H9 (cell line): ENCODE data around the gene HNMT. TPM values are rescaled to one million over a fixed set of nuclear protein-coding genes. Genes with fewer than 3 reads are reported as not detected.

Experiments
- DNase-seq: peaks from one replicate; pipeline ENCODE4 v3.0.0-alpha.2; 2017
- H2AFZ ChIP-seq: one replicate; pipeline ENCODE4 v1.6.1; 2013; ENCODE audit warnings: mild to moderate bottlenecking, low read length, control low read depth, moderate library complexity
- H2AK5ac ChIP-seq: 2 replicates; pipeline ENCODE4 v1.6.1; 2013; ENCODE audit warnings: low read length, control low read depth, mixed read lengths; ENCODE audit not compliant: insufficient read length
- H2BK120ac ChIP-seq: one replicate; pipeline ENCODE4 v1.6.1; 2013; ENCODE audit warnings: low read depth, mild to moderate bottlenecking, low read length, control low read depth, inconsistent platforms; ENCODE audit not compliant: poor library complexity, severe bottlenecking
- H2BK12ac ChIP-seq: 2 replicates; pipeline ENCODE4 v1.6.1; 2013; ENCODE audit warnings: low read length, control low read depth, mixed read lengths, low read depth; ENCODE audit not compliant: insufficient read length
- H2BK15ac ChIP-seq: 2 replicates; pipeline ENCODE4 v1.6.1; 2013; ENCODE audit warnings: low read depth, low read length, control low read depth
- H2BK20ac ChIP-seq: one replicate; pipeline ENCODE4 v1.6.1; 2013; ENCODE audit warnings: low read depth, mild to moderate bottlenecking, low read length, control low read depth, inconsistent platforms; ENCODE audit not compliant: poor library complexity, severe bottlenecking
- H2BK5ac ChIP-seq: 2 replicates; pipeline ENCODE4 v1.6.1; 2013; ENCODE audit warnings: low read length, control low read depth, mixed read lengths; ENCODE audit not compliant: insufficient read length
- H3K14ac ChIP-seq: 2 replicates; pipeline ENCODE4 v1.6.1; 2013; ENCODE audit warnings: low read length, control low read depth; ENCODE audit not compliant: insufficient read depth
- H3K18ac ChIP-seq: 2 replicates; pipeline ENCODE4 v1.6.1; 2013; ENCODE audit warnings: low read depth, mild to moderate bottlenecking, mixed read lengths, low read length, control low read depth; ENCODE audit not compliant: insufficient read length
- H3K23ac ChIP-seq: 2 replicates; pipeline ENCODE4 v1.6.1; 2013; ENCODE audit warnings: low read length, control low read depth, mixed read lengths, low read depth; ENCODE audit not compliant: insufficient read length
- H3K23me2 ChIP-seq: 2 replicates; pipeline ENCODE4 v1.6.1; 2013; ENCODE audit warnings: low read depth, mild to moderate bottlenecking, mixed read lengths, low read length, control low read depth; ENCODE audit not compliant: insufficient read length, poor library complexity, severe bottlenecking
- H3K27ac ChIP-seq: 2 replicates; pipeline ENCODE4 v1.5.1; 2013; ENCODE audit warnings: low read length, control low read depth, mixed read lengths, low read depth; ENCODE audit not compliant: insufficient read length
- H3K27me3 ChIP-seq: 2 replicates; pipeline ENCODE4 v1.6.1; 2013; ENCODE audit warnings: low read length, control low read depth, inconsistent platforms; ENCODE audit not compliant: insufficient read depth
- H3K4ac ChIP-seq: 2 replicates; pipeline ENCODE4 v1.6.1; 2013; ENCODE audit warnings: low read depth, mild to moderate bottlenecking, control low read depth, inconsistent platforms, low read length, moderate library complexity
- H3K4me1 ChIP-seq: 2 replicates; pipeline ENCODE4 v1.6.1; 2013; ENCODE audit warnings: low read length, control low read depth, inconsistent platforms; ENCODE audit not compliant: insufficient read depth
- H3K4me2 ChIP-seq: 2 replicates; pipeline ENCODE4 v1.6.1; 2013; ENCODE audit warnings: low read length, control low read depth, mixed read lengths; ENCODE audit not compliant: insufficient read length, insufficient read depth
- H3K56ac ChIP-seq: 2 replicates; pipeline ENCODE4 v1.6.1; 2013; ENCODE audit warnings: low read depth, mild to moderate bottlenecking, mixed read lengths, low read length, control low read depth; ENCODE audit not compliant: insufficient read length
- H3K79me1 ChIP-seq: 2 replicates; pipeline ENCODE4 v1.6.1; 2013; ENCODE audit warnings: low read depth, mild to moderate bottlenecking, moderate library complexity, low read length, control low read depth, inconsistent platforms; ENCODE audit not compliant: insufficient read depth, poor library complexity, severe bottlenecking
- H3K79me2 ChIP-seq: 2 replicates; pipeline ENCODE4 v1.6.1; 2013; ENCODE audit warnings: low read length, control low read depth, inconsistent platforms; ENCODE audit not compliant: insufficient read depth
- H3K9ac ChIP-seq: 2 replicates; pipeline ENCODE4 v1.6.1; 2013; ENCODE audit warnings: low read length, control low read depth, mixed read lengths; ENCODE audit not compliant: insufficient read length; ENCODE audit errors: extremely low read depth
- H3K9me3 ChIP-seq: one replicate; pipeline ENCODE4 v1.6.1; 2013; ENCODE audit warnings: low read depth, low read length, inconsistent platforms; ENCODE audit not compliant: control insufficient read depth
- H3T11ph ChIP-seq: one replicate; pipeline ENCODE4 v1.6.1; 2013; ENCODE audit warnings: mild to moderate bottlenecking, low read length, control low read depth, inconsistent platforms
- H4K20me1 ChIP-seq: one replicate; pipeline ENCODE4 v1.6.1; 2013; ENCODE audit not compliant: control insufficient read depth, insufficient read length, insufficient read depth
- H4K5ac ChIP-seq: 2 replicates; pipeline ENCODE4 v1.6.1; 2013; ENCODE audit warnings: low read depth, mild to moderate bottlenecking, mixed read lengths, low read length, control low read depth; ENCODE audit not compliant: insufficient read length
- H4K8ac ChIP-seq: replicated peaks from 2 replicates; pipeline ENCODE4 v1.6.1; 2013; ENCODE audit warnings: low read length, control low read depth, mixed read lengths, low read depth; ENCODE audit not compliant: insufficient read length
- H4K91ac ChIP-seq: 2 replicates; pipeline ENCODE4 v1.6.1; 2013; ENCODE audit warnings: low read depth, mild to moderate bottlenecking, moderate library complexity, mixed read lengths, low read length, control low read depth; ENCODE audit not compliant: insufficient read length
- H3K27ac Mint-ChIP-seq, 3 experiments: 2 replicates in 2 of 3; 3 replicates in 1 of 3; pipeline ENCODE4 v1.8.0; 2020 to 2021; ENCODE audit warnings: mixed read lengths in 3 of 3, mild to moderate bottlenecking in 1 of 3, moderate library complexity in 1 of 3
- H3K27me3 Mint-ChIP-seq: 2 replicates; pipeline ENCODE4 v1.8.0; 2021; ENCODE audit warnings: low read depth, mild to moderate bottlenecking, moderate library complexity, mixed read lengths
- H3K36me3 Mint-ChIP-seq, 3 experiments: 2 replicates in 2 of 3; 3 replicates in 1 of 3; pipeline ENCODE4 v1.8.0; 2020 to 2021; ENCODE audit warnings: low read depth in 3 of 3, mixed read lengths in 3 of 3; ENCODE audit not compliant: insufficient read depth in 1 of 3
- H3K4me1 Mint-ChIP-seq, 2 experiments: 2 replicates each; pipeline ENCODE4 v1.8.0; 2020; ENCODE audit warnings: mixed read lengths in 2 of 2
- H3K4me3 Mint-ChIP-seq, 2 experiments: 2 replicates in 1 of 2; 3 replicates in 1 of 2; pipeline ENCODE4 v1.8.0; 2020 to 2021; ENCODE audit warnings: mild to moderate bottlenecking in 2 of 2, mixed read lengths in 2 of 2, moderate library complexity in 1 of 2
- H3K9me3 Mint-ChIP-seq, 2 experiments: 2 replicates in 1 of 2; 3 replicates in 1 of 2; pipeline ENCODE4 v1.8.0; 2020; ENCODE audit warnings: mild to moderate bottlenecking in 2 of 2, mixed read lengths in 2 of 2, moderate library complexity in 1 of 2
- CTCF ChIP-seq: fragments of 200-600 bp; sonication (generic); conservative IDR thresholded peaks from 3 replicates; pipeline ENCODE4 v1.8.0; 2021; ENCODE audit warnings: antibody characterized with exemption, mild to moderate bottlenecking
- WGBS: extraction: QIAGEN DNeasy Blood & Tissue Kit; methylation state at CpG from one replicate; pipeline ENCODE4 v1.1.7; 2013; ENCODE audit warnings: missing lambda C conversion rate, low lambda C conversion rate, mixed read lengths; ENCODE audit not compliant: insufficient read length; ENCODE audit errors: extremely low coverage; 5-methylcytosine and 5-hydroxymethylcytosine counted together
- total RNA-seq: library from RNA; stranded (reverse); gene quantifications from 2 replicates; pipeline ENCODE4 v1.2.1, GENCODE V29; 2021

Gene HNMT
- total RNA-seq, 1 experiment from 2014 or later, result 1.3 TPM

- H3K4me3 Mint-ChIP-seq, result no peak overlapping the region
- WGBS, result no CpG with 5 or more reads among the region's 3 CpGs
Measured at GRCh38 chr2:138016351-138017087, 52.2 kb downstream of the HNMT start.

More at GRCh38 chr2:138016351-138017087, 52.2 kb downstream of the HNMT start:
- no peak overlapping the region for H3K27ac Mint-ChIP-seq
- H2BK15ac ChIP-seq, result no peak overlapping the region
- H3K23ac ChIP-seq, result no peak overlapping the region
- no peaks in the 10 kb centered on the region for H3K27me3 ChIP-seq
- no peak overlapping the region for H4K91ac ChIP-seq
- H2BK12ac ChIP-seq, result no peak overlapping the region
- H3K9me3 ChIP-seq, result no peaks in the 10 kb centered on the region
- H3K79me2 ChIP-seq, result no peaks in the 10 kb centered on the region
- H3K23me2 ChIP-seq, result no peaks in the 10 kb centered on the region
- H3T11ph ChIP-seq, result no peak overlapping the region
- H3K27me3 Mint-ChIP-seq, result no peaks in the 10 kb centered on the region
- no peaks in the 10 kb centered on the region for H3K79me1 ChIP-seq
- H2BK120ac ChIP-seq, result no peak overlapping the region
- no peak overlapping the region for H2BK5ac ChIP-seq
- no peaks in the 10 kb centered on the region for H4K20me1 ChIP-seq
- no peak overlapping the region for H4K5ac ChIP-seq
- H3K9ac ChIP-seq, result no peak overlapping the region
- no peak overlapping the region for H2BK20ac ChIP-seq
- DNase-seq, result no peak
- no peak overlapping the region for H2AFZ ChIP-seq
- H3K4me1 Mint-ChIP-seq, result 0 out of 4 replicates have a peak, but pooled peaks cover 0 to 4% of the 10 kb centered on the region in 2 experiments
- no peak overlapping the region for H3K56ac ChIP-seq
- H3K4me2 ChIP-seq, result no peak overlapping the region
- no peak overlapping the region for H3K4ac ChIP-seq
- no peaks in the 10 kb centered on the region for H3K4me1 ChIP-seq
- TF ChIP-seq CTCF, result no peak
- no peak overlapping the region for H4K8ac ChIP-seq
- H3K18ac ChIP-seq, result no peak overlapping the region
- H3K9me3 Mint-ChIP-seq, result no peaks in the 10 kb centered on the region
- H3K27ac ChIP-seq, result no peak overlapping the region
- no peak overlapping the region for H3K14ac ChIP-seq
- no peak overlapping the region for H2AK5ac ChIP-seq
- no peaks in the 10 kb centered on the region; a peak in 1 of 7 replicates for H3K36me3 Mint-ChIP-seq
